HepG2 (cell line): Measurements from ENCODE around the gene DHRS13. TPM values are rescaled to one million over a fixed set of nuclear protein-coding genes. Genes with fewer than 3 reads are reported as not detected.
A peak's percentile ranks its signal among the peaks of the same experiment; 100 is the strongest.

ENCODE experiments used
- FOXO1 ChIP-seq: sonication (generic); formaldehyde crosslinking; IDR thresholded peaks from 2 replicates; pipeline ENCODE4 v1.4.0; 2020; ENCODE audit warnings: missing genetic modification reagents
- HMGXB4 ChIP-seq, 2 experiments: sonication (generic) in 1 of 2; formaldehyde crosslinking in 1 of 2; IDR thresholded peaks; 2 replicates each; pipeline versions ENCODE4 v1.4.0 to v1.6.1; 2018 to 2020; ENCODE audit warnings: missing genetic modification reagents in 2 of 2, borderline replicate concordance in 1 of 2, low read depth in 1 of 2, mild to moderate bottlenecking in 1 of 2, missing biosample characterization in 1 of 2
- HNRNPK ChIP-seq: fragments of 200-400 bp; formaldehyde crosslinking; IDR thresholded peaks from 2 replicates; pipeline ENCODE4 v1.6.1; 2018; ENCODE audit warnings: low read length, low read depth, moderate library complexity, mild to moderate bottlenecking; ENCODE audit not compliant: poor library complexity, severe bottlenecking
- HOXA5 ChIP-seq: sonication (generic); formaldehyde crosslinking; IDR thresholded peaks from 2 replicates; pipeline ENCODE4 v1.4.0; 2020; ENCODE audit warnings: missing genetic modification reagents
- KMT2A ChIP-seq: sonication (generic); formaldehyde crosslinking; IDR thresholded peaks from 2 replicates; pipeline ENCODE4 v1.4.0; 2020; ENCODE audit warnings: missing genetic modification reagents
- LBX2 ChIP-seq: sonication (generic); formaldehyde crosslinking; IDR thresholded peaks from 2 replicates; pipeline ENCODE4 v1.5.0; 2020; ENCODE audit warnings: missing genetic modification reagents, mild to moderate bottlenecking, borderline replicate concordance
- MTF1 ChIP-seq: sonication (generic); formaldehyde crosslinking; IDR thresholded peaks from 2 replicates; pipeline ENCODE4 v1.5.0; 2020; ENCODE audit warnings: missing genetic modification reagents
- PRPF4 ChIP-seq: fragments of 200-400 bp; formaldehyde crosslinking; IDR thresholded peaks from 2 replicates; pipeline ENCODE4 v1.6.1; 2016; ENCODE audit warnings: low read length, low read depth; ENCODE audit not compliant: poor library complexity, severe bottlenecking
- SIN3A ChIP-seq: IDR thresholded peaks from 2 replicates; pipeline ENCODE4 v1.6.1; 2011; ENCODE audit warnings: low read depth, mild to moderate bottlenecking, control low read depth, low read length, borderline replicate concordance
- SMAD3 ChIP-seq: sonication (generic); formaldehyde crosslinking; IDR thresholded peaks from 2 replicates; pipeline ENCODE4 v1.4.0; 2020; ENCODE audit warnings: missing genetic modification reagents
- SSRP1 ChIP-seq: IDR thresholded peaks from 2 replicates; pipeline ENCODE4 v1.6.1; 2016; ENCODE audit warnings: control low read depth
- XBP1 ChIP-seq: sonication (generic); formaldehyde crosslinking; IDR thresholded peaks from 2 replicates; pipeline ENCODE4 v1.5.0; 2020; ENCODE audit warnings: missing genetic modification reagents
- ZBTB49 ChIP-seq: sonication (generic); formaldehyde crosslinking; IDR thresholded peaks from 2 replicates; pipeline ENCODE4 v1.4.0; 2020; ENCODE audit warnings: missing genetic modification reagents, borderline replicate concordance
- ZNF124 ChIP-seq: sonication (generic); formaldehyde crosslinking; IDR thresholded peaks from 2 replicates; pipeline ENCODE4 v1.4.0; 2020; ENCODE audit warnings: missing genetic modification reagents
- ZNF20 ChIP-seq: sonication (generic); formaldehyde crosslinking; IDR thresholded peaks from 2 replicates; pipeline ENCODE4 v1.4.0; 2020; ENCODE audit warnings: mild to moderate bottlenecking, moderate library complexity, missing genetic modification reagents
- ZNF510 ChIP-seq: sonication (generic); formaldehyde crosslinking; IDR thresholded peaks from 2 replicates; pipeline ENCODE4 v1.4.0; 2020; ENCODE audit warnings: low read depth, mild to moderate bottlenecking, missing genetic modification reagents
- ZNF556 ChIP-seq: sonication (generic); formaldehyde crosslinking; IDR thresholded peaks from 2 replicates; pipeline ENCODE4 v1.4.0; 2020; ENCODE audit warnings: mild to moderate bottlenecking, missing genetic modification reagents, borderline replicate concordance
- ZNF784 ChIP-seq: sonication (generic); formaldehyde crosslinking; IDR thresholded peaks from 2 replicates; pipeline ENCODE4 v1.5.1; 2020; ENCODE audit warnings: missing genetic modification reagents, mild to moderate bottlenecking, borderline replicate concordance
- ZNF878 ChIP-seq: sonication (generic); formaldehyde crosslinking; IDR thresholded peaks from 2 replicates; pipeline ENCODE4 v1.8.1; 2023; ENCODE audit warnings: mild to moderate bottlenecking, missing genetic modification reagents, moderate library complexity
- ZSCAN22 ChIP-seq: sonication (generic); formaldehyde crosslinking; IDR thresholded peaks from 2 replicates; pipeline ENCODE4 v1.4.0; 2020; ENCODE audit warnings: mild to moderate bottlenecking, missing genetic modification reagents
- ZXDC ChIP-seq: sonication (generic); formaldehyde crosslinking; IDR thresholded peaks from 2 replicates; pipeline ENCODE4 v1.5.0; 2020; ENCODE audit warnings: mild to moderate bottlenecking, missing genetic modification reagents
- polyA plus RNA-seq, 8 experiments: library from polyadenylated mRNA; depleted of rRNA in 3 of 8; stranded (reverse) in 7 of 8; unstranded in 1 of 8; fragments of >200 nt; fragmentation: Illumina TruSeq in 4 of 8; extraction: Trizol in 4 of 8; gene quantifications; 2 replicates each; pipeline versions ENCODE4 v1.2.1 to v1.2.3, GENCODE V29; 2011 to 2016; ENCODE audit warnings: low read depth in 4 of 8, missing spikeins in 1 of 8, mixed read lengths in 1 of 8; ENCODE audit not compliant: insufficient read depth in 1 of 8
- total RNA-seq, 5 experiments: library from RNA; depleted of rRNA; stranded (reverse); fragments of >200 nt; fragmentation: Illumina TruSeq; extraction: Trizol; gene quantifications; 2 replicates each; pipeline ENCODE4 v1.2.3, GENCODE V29; 2016; ENCODE audit warnings: low read depth in 1 of 5

DHRS13 gene
- total and polyA plus RNA-seq, 2 of the 13 experiments (the other 11 are each of a cell fraction or from before 2014, with no cell fraction given): 11.8 to 12.6 TPM

GRCh38 chr17:28902819-28903545 is at the start of gene DHRS13 (continued):
- no peak for TF ChIP-seq LBX2
- no peak for TF ChIP-seq XBP1 (CRISPR knock-in tag)
- peak; percentile 83; the same call in 1 of the 2 replicates for TF ChIP-seq ZNF124 (CRISPR knock-in tag)
- TF ChIP-seq FOXO1 (CRISPR knock-in tag): peak; percentile 60; the same call in 1 of the 2 replicates
- TF ChIP-seq KMT2A (CRISPR knock-in tag): peak; percentile 78
- peak; percentile 85; the same call in 1 of the 2 replicates for TF ChIP-seq SSRP1 (CRISPR knock-in tag)
- peak; percentile 89; the same call in 1 of the 2 replicates for TF ChIP-seq SIN3A
- peak; percentile 9 for TF ChIP-seq HNRNPK
- TF ChIP-seq MTF1 (CRISPR knock-in tag): no peak
- TF ChIP-seq HOXA5 (CRISPR knock-in tag): no peak; the same call in 1 of the 2 replicates
- TF ChIP-seq SMAD3 (CRISPR knock-in tag): peak; percentile 92
- TF ChIP-seq ZNF20: no peak
- TF ChIP-seq ZXDC: no peak; the same call in 1 of the 2 replicates
- TF ChIP-seq PRPF4: no peak
- no peak for TF ChIP-seq ZBTB49 (CRISPR knock-in tag)
- TF ChIP-seq ZNF510 (CRISPR knock-in tag): no peak; the same call in 1 of the 2 replicates
- TF ChIP-seq ZNF556 (CRISPR knock-in tag): peak; percentile 95
- peak; percentile 83 for TF ChIP-seq ZNF784
- peak; percentile 99 to 100 for TF ChIP-seq HMGXB4 (CRISPR knock-in tag; IDR thresholded peaks at IDR 0.05; ENCODE audit: borderline replicate concordance in 1 of 2, low read depth in 1 of 2)
- no peak for TF ChIP-seq ZNF878 (CRISPR knock-in tag)
- TF ChIP-seq ZSCAN22 (CRISPR knock-in tag): no peak
